ENCODE data around the gene ATE1. TPM values are rescaled to one million over a fixed set of nuclear protein-coding genes. Genes with fewer than 3 reads are reported as not detected.

Gene ATE1
- polyA plus RNA-seq, 2 of the 4 experiments (the other 2 are of a cell fraction), result 27.2 to 58.8 TPM

GRCh38 chr10:121886997-121887622, 40.7 kb downstream of the ATE1 start:
- TF ChIP-seq, protein P1, sequence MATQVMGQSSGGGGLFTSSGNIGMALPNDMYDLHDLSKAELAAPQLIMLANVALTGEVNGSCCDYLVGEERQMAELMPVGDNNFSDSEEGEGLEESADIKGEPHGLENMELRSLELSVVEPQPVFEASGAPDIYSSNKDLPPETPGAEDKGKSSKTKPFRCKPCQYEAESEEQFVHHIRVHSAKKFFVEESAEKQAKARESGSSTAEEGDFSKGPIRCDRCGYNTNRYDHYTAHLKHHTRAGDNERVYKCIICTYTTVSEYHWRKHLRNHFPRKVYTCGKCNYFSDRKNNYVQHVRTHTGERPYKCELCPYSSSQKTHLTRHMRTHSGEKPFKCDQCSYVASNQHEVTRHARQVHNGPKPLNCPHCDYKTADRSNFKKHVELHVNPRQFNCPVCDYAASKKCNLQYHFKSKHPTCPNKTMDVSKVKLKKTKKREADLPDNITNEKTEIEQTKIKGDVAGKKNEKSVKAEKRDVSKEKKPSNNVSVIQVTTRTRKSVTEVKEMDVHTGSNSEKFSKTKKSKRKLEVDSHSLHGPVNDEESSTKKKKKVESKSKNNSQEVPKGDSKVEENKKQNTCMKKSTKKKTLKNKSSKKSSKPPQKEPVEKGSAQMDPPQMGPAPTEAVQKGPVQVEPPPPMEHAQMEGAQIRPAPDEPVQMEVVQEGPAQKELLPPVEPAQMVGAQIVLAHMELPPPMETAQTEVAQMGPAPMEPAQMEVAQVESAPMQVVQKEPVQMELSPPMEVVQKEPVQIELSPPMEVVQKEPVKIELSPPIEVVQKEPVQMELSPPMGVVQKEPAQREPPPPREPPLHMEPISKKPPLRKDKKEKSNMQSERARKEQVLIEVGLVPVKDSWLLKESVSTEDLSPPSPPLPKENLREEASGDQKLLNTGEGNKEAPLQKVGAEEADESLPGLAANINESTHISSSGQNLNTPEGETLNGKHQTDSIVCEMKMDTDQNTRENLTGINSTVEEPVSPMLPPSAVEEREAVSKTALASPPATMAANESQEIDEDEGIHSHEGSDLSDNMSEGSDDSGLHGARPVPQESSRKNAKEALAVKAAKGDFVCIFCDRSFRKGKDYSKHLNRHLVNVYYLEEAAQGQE (IDR thresholded peaks at IDR 0.05), result no peak
- TF ChIP-seq EHF (CRISPR knock-in tag; IDR thresholded peaks at IDR 0.05) (no peak), JUNB (IDR thresholded peaks at IDR 0.05) (no peak), CTCF (IDR thresholded peaks at IDR 0.05) (peak; percentile 78), TFCP2L1 (CRISPR knock-in tag; IDR thresholded peaks at IDR 0.05) (no peak), RAD21 (conservative IDR thresholded peaks at IDR 0.05 in 1 of 2, IDR thresholded peaks at IDR 0.05 in 1 of 2) (peak; percentile 68 to 75), SMC3 (IDR thresholded peaks at IDR 0.05) (peak; percentile 71), EP300 (IDR thresholded peaks at IDR 0.05) (no peak)
- CTCF ChIA-PET, result interaction anchor here (0.7 to 7.4 kb wide), 21 partner anchors 8 to 948 kb away, joined by 3 to 56 read pairs (median 4); partner anchors contain the start of gene ATE1
- Histone ChIP-seq H3K4me3 (no peak overlapping the region), H3K9me3 (no peaks in the 10 kb centered on the region), H3K27ac (no peak overlapping the region), H3K4me2 (no peak overlapping the region), H3K4me1 (peaks cover 9% of the 10 kb centered on the region; the same call in 2 of the 3 replicates)
- ATAC-seq, result peak; percentile 97 to 98
- DNase-seq (ENCODE audit: low read depth in 1 of 2, low spot score in 1 of 2), result peak; percentile 78
- POLR2A ChIA-PET, result no interaction called here
- FAIRE-seq, result peak; percentile 90
- 8% methylated on average over 7 of the region's 7 CpGs for WGBS (ENCODE audit: missing lambda C conversion rate)

- H3K9me3 ChIP-seq, result no peaks in the 10 kb centered on the region
- ChIA-PET CTCF (interaction anchor here (0.9 to 7.4 kb wide), 11 partner anchors 10 to 947 kb away, joined by 3 to 56 read pairs (median 3); partner anchors contain the start of gene ATE1), POLR2A (no interaction called here)
- H3K4me2 ChIP-seq, result no peak overlapping the region
- FAIRE-seq (no peak), DNase-seq (ENCODE audit: low read depth in 1 of 2, low spot score in 1 of 2) (no peak), ATAC-seq (no peak)
- no peak overlapping the region for H3K4me3 ChIP-seq
- whole genome bisulfite sequencing (ENCODE audit: missing lambda C conversion rate), result 95% methylated on average over 5 of the region's 5 CpGs
- TF ChIP-seq PHF8 (IDR thresholded peaks at IDR 0.05; ENCODE audit: borderline replicate concordance, low read depth), result no peak
- no peak for TF ChIP-seq HES2 (IDR thresholded peaks at IDR 0.05)
- no peak for TF ChIP-seq CHD4 (IDR thresholded peaks at IDR 0.05; ENCODE audit: borderline replicate concordance)
- no peak for TF ChIP-seq RNF2 (IDR thresholded peaks at IDR 0.05; ENCODE audit: borderline replicate concordance, low read depth)
- TF ChIP-seq SMC3 (IDR thresholded peaks at IDR 0.05), result no peak
- no peak for TF ChIP-seq BCL3 (IDR thresholded peaks at IDR 0.05)
- no peak for TF ChIP-seq TP53 (CRISPR knock-in tag; IDR thresholded peaks at IDR 0.05)
- TF ChIP-seq EP300 (IDR thresholded peaks at IDR 0.05), result no peak
- no peak for TF ChIP-seq EHF (CRISPR knock-in tag; IDR thresholded peaks at IDR 0.05)
- TF ChIP-seq CTCF (IDR thresholded peaks at IDR 0.05), result no peak
- TF ChIP-seq, protein P1 (IDR thresholded peaks at IDR 0.05), result no peak
- peaks cover 9% of the 10 kb centered on the region; the same call in 2 of the 3 replicates for H3K4me1 ChIP-seq
- H3K27ac ChIP-seq, result no peak overlapping the region
Measured at GRCh38 chr10:121886181-121886580, 41.6 kb downstream of the ATE1 start.

Data from A549 (cell line).